BE2C (cell line): Measurements from ENCODE around the gene EPB41.
"Not testable (repeated sequence)": the region's sequence is repeated elsewhere in the genome, so short reads cannot be mapped to it uniquely, and the experiment has no call there.

Source experiments
- DNase-seq: peaks from one replicate; pipeline ENCODE4 v3.0.0-alpha.2; 2020
- H3K27me3 ChIP-seq: fragments of 250-450 bp; sonication (Bioruptor Pico); 2 replicates; pipeline ENCODE4 v1.5.1; 2020; ENCODE audit warnings: mild to moderate bottlenecking
- H3K36me3 ChIP-seq: fragments of 250-450 bp; sonication (Bioruptor Pico); 2 replicates; pipeline ENCODE4 v1.5.1; 2020; ENCODE audit warnings: mild to moderate bottlenecking
- H3K4me1 ChIP-seq: fragments of 250-450 bp; sonication (Bioruptor Pico); 2 replicates; pipeline ENCODE4 v1.5.1; 2020
- H3K4me3 ChIP-seq: 2 replicates; pipeline ENCODE4 v1.5.1; 2011; ENCODE audit warnings: low read depth, low read length
- H3K9me3 ChIP-seq: fragments of 250-450 bp; sonication (Bioruptor Pico); 2 replicates; pipeline ENCODE4 v1.5.1; 2020
- CTCF ChIP-seq: IDR thresholded peaks from 2 replicates; pipeline ENCODE4 v1.5.1; 2012; ENCODE audit warnings: mild to moderate bottlenecking, low read depth, low read length

The EPB41 gene

GRCh38 chr1:29148656-29149491, 234.5 kb downstream of the EPB41 start:
- H3K4me3 ChIP-seq = no peak overlapping the region
- H3K27me3 ChIP-seq = no peaks in the 10 kb centered on the region
- no peaks in the 10 kb centered on the region for H3K4me1 ChIP-seq
- TF ChIP-seq CTCF = no peak
- no peaks in the 10 kb centered on the region for H3K9me3 ChIP-seq
- DNase-seq = no peak
- H3K36me3 ChIP-seq = peaks cover 62% of the 10 kb centered on the region

GRCh38 chr1:29150346-29150745, 236.0 kb downstream of the EPB41 start:
- peaks cover 75% of the 10 kb centered on the region for H3K36me3 ChIP-seq
- H3K4me1 ChIP-seq, H3K9me3 ChIP-seq, H3K4me3 ChIP-seq, DNase-seq, H3K27me3 ChIP-seq: not testable (repeated sequence)

- no peaks in the 10 kb centered on the region for H3K9me3 ChIP-seq
- no peak overlapping the region for H3K4me3 ChIP-seq
- peaks cover 76% of the 10 kb centered on the region for H3K36me3 ChIP-seq
- no peak for DNase-seq
- H3K27me3 ChIP-seq = no peaks in the 10 kb centered on the region
- H3K4me1 ChIP-seq = peaks cover 2% of the 10 kb centered on the region; the same call in 1 of the 2 replicates
- no peak for TF ChIP-seq CTCF
Measured at GRCh38 chr1:29152046-29152805, 237.9 kb downstream of the EPB41 start.

- Histone ChIP-seq H3K4me1 (peaks cover 5% of the 10 kb centered on the region; the same call in 1 of the 2 replicates), H3K9me3 (no peaks in the 10 kb centered on the region), H3K4me3 (no peak overlapping the region), H3K27me3 (no peaks in the 10 kb centered on the region), H3K36me3 (peaks cover 52% of the 10 kb centered on the region)
- peak; percentile 43 for DNase-seq
- TF ChIP-seq CTCF = no peak
Measured at GRCh38 chr1:29156543-29157268, 242.3 kb downstream of the EPB41 start.

- H3K4me1 ChIP-seq = peaks cover 5% of the 10 kb centered on the region; the same call in 1 of the 2 replicates
- no peak overlapping the region for H3K4me3 ChIP-seq
- no peak for DNase-seq
- H3K9me3 ChIP-seq = no peaks in the 10 kb centered on the region
- H3K27me3 ChIP-seq = no peaks in the 10 kb centered on the region
- H3K36me3 ChIP-seq = peaks cover 49% of the 10 kb centered on the region
- TF ChIP-seq CTCF = no peak
Measured at GRCh38 chr1:29157269-29157601, 242.9 kb downstream of the EPB41 start.

- Histone ChIP-seq H3K4me1 (peaks cover 5% of the 10 kb centered on the region; the same call in 1 of the 2 replicates), H3K27me3 (no peaks in the 10 kb centered on the region), H3K9me3 (no peaks in the 10 kb centered on the region), H3K4me3 (no peak overlapping the region), H3K36me3 (peaks cover 27% of the 10 kb centered on the region)
- TF ChIP-seq CTCF = no peak
- no peak for DNase-seq
Measured at GRCh38 chr1:29159773-29160172, 245.4 kb downstream of the EPB41 start.
